Measurements from ENCODE around the gene ADGRL3. TPM values are rescaled to one million over a fixed set of nuclear protein-coding genes. Genes with fewer than 3 reads are reported as not detected.
"Not testable (repeated sequence)": the region's sequence is repeated elsewhere in the genome, so short reads cannot be mapped to it uniquely, and the experiment has no call there.

Gene ADGRL3
- total RNA-seq, 2 experiments from 2014 or later, result not detected

GRCh38 chr4:61762722-61763627 lies 562.8 kb downstream of the ADGRL3 start:
- no peaks in the 10 kb centered on the region for H3K27me3 Mint-ChIP-seq
- no peaks in the 10 kb centered on the region for H3K4me1 Mint-ChIP-seq (ENCODE audit: low read depth)
- ChIA-PET CTCF (no interaction called here), POLR2A (no interaction called here)
- H3K4me3 Mint-ChIP-seq, result no peak overlapping the region
- TF ChIP-seq, protein P1, sequence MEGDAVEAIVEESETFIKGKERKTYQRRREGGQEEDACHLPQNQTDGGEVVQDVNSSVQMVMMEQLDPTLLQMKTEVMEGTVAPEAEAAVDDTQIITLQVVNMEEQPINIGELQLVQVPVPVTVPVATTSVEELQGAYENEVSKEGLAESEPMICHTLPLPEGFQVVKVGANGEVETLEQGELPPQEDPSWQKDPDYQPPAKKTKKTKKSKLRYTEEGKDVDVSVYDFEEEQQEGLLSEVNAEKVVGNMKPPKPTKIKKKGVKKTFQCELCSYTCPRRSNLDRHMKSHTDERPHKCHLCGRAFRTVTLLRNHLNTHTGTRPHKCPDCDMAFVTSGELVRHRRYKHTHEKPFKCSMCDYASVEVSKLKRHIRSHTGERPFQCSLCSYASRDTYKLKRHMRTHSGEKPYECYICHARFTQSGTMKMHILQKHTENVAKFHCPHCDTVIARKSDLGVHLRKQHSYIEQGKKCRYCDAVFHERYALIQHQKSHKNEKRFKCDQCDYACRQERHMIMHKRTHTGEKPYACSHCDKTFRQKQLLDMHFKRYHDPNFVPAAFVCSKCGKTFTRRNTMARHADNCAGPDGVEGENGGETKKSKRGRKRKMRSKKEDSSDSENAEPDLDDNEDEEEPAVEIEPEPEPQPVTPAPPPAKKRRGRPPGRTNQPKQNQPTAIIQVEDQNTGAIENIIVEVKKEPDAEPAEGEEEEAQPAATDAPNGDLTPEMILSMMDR (IDR thresholded peaks at IDR 0.05), result no peak
- H3K9me3 Mint-ChIP-seq, result peaks cover 12% of the 10 kb centered on the region
- no peak overlapping the region for H3K27ac Mint-ChIP-seq
- intact Hi-C loops (cut with micrococcal nuclease), result no loop called here
- no peaks in the 10 kb centered on the region for H3K36me3 Mint-ChIP-seq (ENCODE audit: low read depth)
- no peak for ATAC-seq
- DNase-seq, result no peak

DNA sequence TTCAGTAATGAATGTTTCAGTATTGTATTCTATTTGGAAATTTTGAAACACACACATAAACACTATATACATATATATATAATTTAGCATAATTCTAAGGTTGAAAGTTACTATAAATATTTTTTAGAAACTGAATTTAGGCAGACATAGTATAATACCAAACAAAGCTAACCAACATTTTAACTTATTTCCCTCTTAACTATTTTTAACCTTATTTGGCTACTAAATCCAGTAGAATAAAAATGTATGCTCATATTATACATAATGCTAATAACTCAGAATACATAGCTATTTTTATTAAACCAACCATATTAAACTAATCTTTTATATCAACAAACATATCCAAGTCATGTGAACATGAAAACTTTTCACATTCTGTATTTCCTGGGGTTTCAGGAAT lies 563.6 kb downstream of the ADGRL3 start:
- Mint-ChIP-seq H3K4me3 (no peak overlapping the region), H3K36me3 (ENCODE audit: low read depth) (no peaks in the 10 kb centered on the region), H3K27me3 (no peaks in the 10 kb centered on the region), H3K4me1 (ENCODE audit: low read depth) (no peaks in the 10 kb centered on the region), H3K27ac (no peak overlapping the region), H3K9me3 (peaks cover 10% of the 10 kb centered on the region)
- TF ChIP-seq, protein P1 (IDR thresholded peaks at IDR 0.05), result no peak
- intact Hi-C loops (cut with micrococcal nuclease), result no loop called here
- CTCF ChIA-PET, result no interaction called here
- POLR2A ChIA-PET, result no interaction called here
- ATAC-seq, result no peak
- no peak for DNase-seq

- ATAC-seq; DNase-seq; H3K27ac Mint-ChIP-seq; H3K4me3 Mint-ChIP-seq; POLR2A ChIA-PET; H3K4me1 Mint-ChIP-seq (ENCODE audit: low read depth); H3K36me3 Mint-ChIP-seq (ENCODE audit: low read depth); H3K27me3 Mint-ChIP-seq; CTCF ChIA-PET; intact Hi-C loops (cut with micrococcal nuclease): not testable (repeated sequence)
- peaks cover 10% of the 10 kb centered on the region for H3K9me3 Mint-ChIP-seq
These were observed 564.0 kb downstream of the ADGRL3 start for GRCh38 chr4:61764090-61764489.

- H3K9me3 Mint-ChIP-seq; ATAC-seq; H3K27ac Mint-ChIP-seq; intact Hi-C loops (cut with micrococcal nuclease); H3K4me1 Mint-ChIP-seq (ENCODE audit: low read depth); H3K36me3 Mint-ChIP-seq (ENCODE audit: low read depth); DNase-seq; CTCF ChIA-PET; H3K4me3 Mint-ChIP-seq; POLR2A ChIA-PET; H3K27me3 Mint-ChIP-seq: not testable (repeated sequence)
These were observed 569.5 kb downstream of the ADGRL3 start for GRCh38 chr4:61769444-61770167.

DNA sequence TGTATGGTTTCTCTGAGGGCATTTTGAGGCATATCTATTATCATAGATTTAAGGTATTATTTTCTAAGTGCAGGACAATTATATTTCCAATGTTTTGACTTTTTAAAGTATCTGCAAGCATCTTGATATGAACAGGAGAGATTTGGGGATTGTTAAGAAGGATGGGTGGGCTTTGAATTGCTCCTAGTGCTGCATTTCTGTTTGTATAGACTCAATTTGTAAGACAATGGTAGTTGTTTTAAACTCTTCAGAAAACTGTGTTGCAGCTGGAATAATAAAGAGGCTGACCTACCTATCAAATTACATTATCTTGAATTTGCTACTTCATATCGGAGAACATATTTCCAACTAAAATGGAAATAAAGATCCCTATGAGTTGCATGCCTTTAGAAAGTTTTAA lies 570.3 kb downstream of the ADGRL3 start:
- H3K4me1 Mint-ChIP-seq (ENCODE audit: low read depth), result no peaks in the 10 kb centered on the region
- ChIA-PET POLR2A (no interaction called here), CTCF (no interaction called here)
- H3K4me3 Mint-ChIP-seq, result no peak overlapping the region
- no peak for ATAC-seq
- intact Hi-C loops (cut with micrococcal nuclease), result no loop called here
- H3K27me3 Mint-ChIP-seq, result no peaks in the 10 kb centered on the region
- H3K27ac Mint-ChIP-seq, result no peak overlapping the region
- TF ChIP-seq, protein P1 (IDR thresholded peaks at IDR 0.05), result no peak
- no peak for DNase-seq
- H3K9me3 Mint-ChIP-seq, result peaks cover 5% of the 10 kb centered on the region
- no peaks in the 10 kb centered on the region for H3K36me3 Mint-ChIP-seq (ENCODE audit: low read depth)

DNA sequence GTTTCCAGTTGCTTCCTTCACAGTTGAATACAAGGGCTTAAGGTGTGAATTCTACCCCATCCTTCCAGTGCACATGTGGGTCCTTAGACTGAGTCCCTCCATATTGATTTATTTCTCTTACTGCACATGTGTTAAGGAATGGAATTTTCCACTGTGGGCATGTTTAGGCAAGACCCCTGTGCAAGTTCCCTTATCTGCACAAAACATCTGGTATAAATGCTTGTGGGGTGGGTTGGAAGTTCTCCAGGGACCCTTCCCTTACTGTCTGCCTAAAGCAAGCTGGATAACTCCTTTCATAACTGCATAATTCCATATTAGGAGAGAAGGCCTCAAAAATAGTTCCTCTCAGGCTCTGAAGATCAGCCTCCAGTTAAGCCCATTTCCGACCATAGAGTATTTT lies 570.9 kb downstream of the ADGRL3 start:
- intact Hi-C loops (cut with micrococcal nuclease), result no loop called here
- ATAC-seq (no peak), DNase-seq (no peak)
- CTCF ChIA-PET, result no interaction called here
- Mint-ChIP-seq H3K27me3 (no peaks in the 10 kb centered on the region), H3K9me3 (peaks cover 5% of the 10 kb centered on the region), H3K36me3 (ENCODE audit: low read depth) (no peaks in the 10 kb centered on the region), H3K4me1 (ENCODE audit: low read depth) (no peaks in the 10 kb centered on the region), H3K27ac (no peak overlapping the region), H3K4me3 (no peak overlapping the region)
- POLR2A ChIA-PET, result no interaction called here
- TF ChIP-seq, protein P1 (IDR thresholded peaks at IDR 0.05), result no peak
